Kidney (tissue), 14 donors: ENCODE data around the gene TENM4. TPM values are rescaled to one million over a fixed set of nuclear protein-coding genes. Genes with fewer than 3 reads are reported as not detected.

Experiments
- DNase-seq, 5 donors: peaks; one replicate each; pipeline ENCODE4 v3.0.0-alpha.2; 2013 to 2020
- FAIRE-seq: peaks from 2 replicates; lab custom pipeline; 2012; peaks lifted over from hg19 to GRCh38; lab: Jason Lieb, UNC
- H3K27ac ChIP-seq, 2 donors: one replicate each; pipeline ENCODE4 v1.7.0; 2013; ENCODE audit warnings: low read depth in 2 of 2, low read length in 2 of 2, inconsistent platforms in 1 of 2
- H3K27me3 ChIP-seq: one replicate; pipeline ENCODE4 v1.7.1; 2013; ENCODE audit warnings: low read length, inconsistent platforms; ENCODE audit not compliant: control insufficient read depth, insufficient read depth
- H3K36me3 ChIP-seq, 3 donors: one replicate each; pipeline versions ENCODE4 v1.7.0 to v1.7.1; 2013; ENCODE audit warnings: low read length in 3 of 3, control low read depth in 1 of 3, inconsistent platforms in 1 of 3; ENCODE audit not compliant: insufficient read depth in 3 of 3, control insufficient read depth in 2 of 3
- H3K4me1 ChIP-seq, 3 donors: one replicate each; pipeline versions ENCODE4 v1.7.0 to v1.7.1; 2013; ENCODE audit warnings: low read length in 3 of 3, inconsistent platforms in 1 of 3, low read depth in 1 of 3; ENCODE audit not compliant: control insufficient read depth in 2 of 3, insufficient read depth in 2 of 3
- H3K4me3 ChIP-seq, 3 donors: one replicate each; pipeline versions ENCODE4 v1.7.0 to v1.8.1; 2013; ENCODE audit warnings: low read length in 3 of 3, control low read depth in 1 of 3, inconsistent platforms in 1 of 3
- H3K9ac ChIP-seq, 3 donors: one replicate each; pipeline versions ENCODE4 v1.7.0 to v1.7.1; 2013; ENCODE audit warnings: low read length in 3 of 3, control low read depth in 1 of 3, inconsistent platforms in 1 of 3
- H3K9me3 ChIP-seq, 3 donors: one replicate each; pipeline versions ENCODE4 v1.7.0 to v1.7.1; 2013; ENCODE audit warnings: low read length in 3 of 3, control low read depth in 1 of 3, inconsistent platforms in 1 of 3; ENCODE audit not compliant: control insufficient read depth in 2 of 3, insufficient read depth in 1 of 3
- CTCF ChIP-seq: IDR thresholded peaks from 3 replicates; pipeline ENCODE4 v1.5.1; 2012; ENCODE audit warnings: mild to moderate bottlenecking, moderate library complexity, borderline replicate concordance; ENCODE audit not compliant: insufficient read depth; ENCODE audit errors: extremely low read depth
- intact Hi-C: fragments of 100-400 bp; cut with DNase I; formaldehyde crosslinking; loops from one replicate; pipeline ENCODE4 v1.11.1; 2022
- microRNA-seq: library from miRNA; unstranded; fragments of <30 nt; microRNA quantifications from one replicate; pipeline ENCODE4 v1.2.0, GENCODE V29; 2020
- polyA plus RNA-seq: library from polyadenylated mRNA; stranded (reverse); fragments of 350-450 nt; fragmentation: Illumina TruSeq; extraction: RNeasy Lipid Tissue Mini Kit (QIAGEN cat#74804); gene quantifications from one replicate; pipeline ENCODE4 v1.2.3, GENCODE V29; 2014; ENCODE audit warnings: low read depth, low replicate concordance; ENCODE audit not compliant: insufficient read depth
- total RNA-seq: library from RNA; stranded (reverse); fragmentation: NEBNext Ultra II Directional; extraction: Animal tissue kit (Norgen Biotek cat#: 25700); gene quantifications from one replicate; pipeline ENCODE4 v1.2.1, GENCODE V29; 2021
- donor health status: control.
- donor health status: control.
- donor health status: control.
- donor health status: control.
- donor health status: control.
- donor health status: DM: yes; HTN: yes; CAD: no.
- donor health status: Normal renal cell carcinoma (clear cell type).

Gene TENM4
- total and polyA plus RNA-seq, 2 donors from 2014 or later = 0.34 to 31.0 TPM

GRCh38 chr11:78606667-78607066, 834.2 kb downstream of the TENM4 start:
- Histone ChIP-seq H3K4me3 (no peak overlapping the region), H3K36me3 (no peaks in the 10 kb centered on the region), H3K27me3 (no peaks in the 10 kb centered on the region), H3K9me3 (no peaks in the 10 kb centered on the region), H3K9ac (no peak overlapping the region), H3K27ac (no peak overlapping the region), H3K4me1 (no peaks in the 10 kb centered on the region)
- DNase-seq (no peak), FAIRE-seq (no peak)
- intact Hi-C loops = no loop called here
- no peak for TF ChIP-seq CTCF

GRCh38 chr11:78605296-78605695, 835.5 kb downstream of the TENM4 start:
- FAIRE-seq (no peak), DNase-seq (no peak)
- Histone ChIP-seq H3K27ac (no peak overlapping the region), H3K4me3 (no peak overlapping the region), H3K9me3 (no peaks in the 10 kb centered on the region), H3K9ac (no peak overlapping the region), H3K36me3 (no peaks in the 10 kb centered on the region), H3K27me3 (no peaks in the 10 kb centered on the region), H3K4me1 (no peaks in the 10 kb centered on the region)
- intact Hi-C loops = no loop called here
- TF ChIP-seq CTCF = no peak

- H3K27me3 ChIP-seq = no peaks in the 10 kb centered on the region
- H3K9ac ChIP-seq = no peak overlapping the region
- H3K4me3 ChIP-seq = no peak overlapping the region
- intact Hi-C loops = no loop called here
- FAIRE-seq (no peak), DNase-seq (no peak)
- H3K9me3 ChIP-seq = no peaks in the 10 kb centered on the region
- no peak overlapping the region for H3K27ac ChIP-seq
- H3K36me3 ChIP-seq = no peaks in the 10 kb centered on the region
- no peaks in the 10 kb centered on the region for H3K4me1 ChIP-seq
- no peak for TF ChIP-seq CTCF
Observed at GRCh38 chr11:78603792-78604191, 837.0 kb downstream of the TENM4 start.

Small RNAs within 50 kb of the gene (microRNA-seq; reads per million reads assigned to microRNA genes)
- not detected for gene MIR5579
- 412 reads per million, percentile 70 among the genes with 10 or more reads in this experiment for gene MIR708
